GM12878 (cell line): ENCODE measurements around the gene MRPL32. TPM values are rescaled to one million over a fixed set of nuclear protein-coding genes. Genes with fewer than 3 reads are reported as not detected.

Experiments
- ATAC-seq: fragments of 200-7000 bp; cut with Tn5 transposase; 3 replicates; pipeline ENCODE4 v1.9.1; 2020; ENCODE audit warnings: mild to moderate bottlenecking, moderate library complexity
- BruUV-seq: library from RNA; stranded (reverse); fragments of 400-500 nt; replicated peaks from 2 replicates; lab custom pipeline; 2021; lab: Mats Ljungman, UMichigan
- CTCF ChIA-PET: fragments of 300-600 bp; sonication (Branson Sonifier 250); formaldehyde crosslinking; extraction: SDS; loops from one replicate; lab custom pipeline; 2021; ENCODE audit warnings: inconsistent platforms; lab: Yijun Ruan, JAX
- POLR2A ChIA-PET: fragments of 350-600 bp; formaldehyde crosslinking; extraction: SDS; loops from one replicate; lab custom pipeline; 2021; ENCODE audit warnings: inconsistent platforms; lab: Charles Lee
- RAD21 ChIA-PET: fragments of 300-600 bp; sonication (Branson Sonifier 250); formaldehyde crosslinking; loops from one replicate; lab custom pipeline; 2023; ENCODE audit warnings: antibody characterized with exemption; ENCODE audit not compliant: unreplicated experiment; lab: Charles Lee
- SMC1A ChIA-PET: fragments of 300-600 bp; sonication (Branson Sonifier 250); formaldehyde crosslinking; loops from one replicate; lab custom pipeline; 2023; ENCODE audit not compliant: unreplicated experiment, uncharacterized antibody; lab: Charles Lee
- DNase-seq: peaks from one replicate; pipeline ENCODE4 v3.0.0-alpha.2; 2011; ENCODE audit warnings: low read depth, low spot score
- FAIRE-seq: peaks from 3 replicates; lab custom pipeline; 2011; peaks lifted over from hg19 to GRCh38; lab: Jason Lieb, UNC
- H2AFZ ChIP-seq: 2 replicates; pipeline ENCODE4 v1.6.0; 2011; ENCODE audit warnings: low read depth, low read length, control low read depth; ENCODE audit not compliant: control insufficient read depth
- H3K27ac ChIP-seq: 2 replicates; pipeline ENCODE4 v1.5.1; 2011; ENCODE audit warnings: control low read depth; ENCODE audit not compliant: control insufficient read depth, insufficient read depth
- H3K27me3 ChIP-seq, 2 experiments: replicated peaks in 1 of 2; 2 replicates each; pipeline versions ENCODE4 v1.6.0 to v1.6.1; 2011; ENCODE audit warnings: low read length in 1 of 2; ENCODE audit not compliant: control insufficient read depth in 2 of 2, insufficient read depth in 2 of 2
- H3K36me3 ChIP-seq, 2 experiments: 2 replicates each; pipeline ENCODE4 v1.5.1; 2011; ENCODE audit warnings: low read length in 1 of 2; ENCODE audit not compliant: control insufficient read depth in 2 of 2, insufficient read depth in 2 of 2
- H3K4me1 ChIP-seq: 2 replicates; pipeline ENCODE4 v1.6.1; 2011; ENCODE audit warnings: mild to moderate bottlenecking, low read length, moderate library complexity, mixed read lengths; ENCODE audit not compliant: control insufficient read depth, insufficient read depth
- H3K4me2 ChIP-seq: 2 replicates; pipeline ENCODE4 v1.6.0; 2011; ENCODE audit warnings: control low read depth; ENCODE audit not compliant: control insufficient read depth, insufficient read depth
- H3K4me3 ChIP-seq: fragments of 200-600 bp; sonication (generic); 2 replicates; pipeline ENCODE4 v1.5.1; 2016
- H3K79me2 ChIP-seq: 2 replicates; pipeline ENCODE4 v1.6.0; 2011; ENCODE audit warnings: low read length; ENCODE audit not compliant: control insufficient read depth, insufficient read depth
- H3K9ac ChIP-seq: 2 replicates; pipeline ENCODE4 v1.8.0; 2011; ENCODE audit warnings: low read length, control low read depth, mixed read lengths; ENCODE audit not compliant: control insufficient read depth, insufficient read depth
- H3K9me3 ChIP-seq: replicated peaks from 3 replicates; pipeline ENCODE4 v1.5.1; 2011; ENCODE audit warnings: mild to moderate bottlenecking, low read length; ENCODE audit not compliant: control insufficient read depth, insufficient read depth
- H4K20me1 ChIP-seq: 2 replicates; pipeline ENCODE4 v1.6.0; 2011; ENCODE audit not compliant: control insufficient read depth, insufficient read depth
- ETV6 ChIP-seq, 2 experiments: fragments of 450-650 bp in 1 of 2; IDR thresholded peaks in 1 of 2; conservative IDR thresholded peaks in 1 of 2; 2 replicates each; pipeline ENCODE4 v1.6.1; 2014; ENCODE audit warnings: antibody characterized with exemption in 1 of 2, borderline replicate concordance in 1 of 2, low read depth in 1 of 2, mild to moderate bottlenecking in 1 of 2, moderate library complexity in 1 of 2
- GATAD2B ChIP-seq: fragments of 450-650 bp; conservative IDR thresholded peaks from 2 replicates; pipeline ENCODE4 v1.6.1; 2017; ENCODE audit warnings: low read depth, mild to moderate bottlenecking, moderate library complexity
- IKZF1 ChIP-seq: fragments of 450-650 bp; conservative IDR thresholded peaks from 2 replicates; pipeline ENCODE4 v1.6.1; 2017; ENCODE audit warnings: antibody characterized with exemption, mild to moderate bottlenecking
- NFXL1 ChIP-seq: fragments of 450-650 bp; IDR thresholded peaks from 2 replicates; pipeline ENCODE4 v1.6.1; 2017; ENCODE audit warnings: antibody characterized with exemption, mild to moderate bottlenecking, borderline replicate concordance
- PAX5 ChIP-seq: IDR thresholded peaks from 2 replicates; pipeline ENCODE4 v1.6.1; 2011; ENCODE audit warnings: low read depth, low read length, borderline replicate concordance
- RAD21 ChIP-seq: IDR thresholded peaks from 2 replicates; pipeline ENCODE4 v1.6.1; 2011; ENCODE audit warnings: mild to moderate bottlenecking, low read depth, low read length, moderate library complexity; ENCODE audit not compliant: insufficient read depth
- RFX5 ChIP-seq: IDR thresholded peaks from 2 replicates; pipeline ENCODE4 v1.6.1; 2011; ENCODE audit warnings: low read depth, low read length, improper control_type of control experiment
- SREBF1 ChIP-seq: IDR thresholded peaks from 2 replicates; pipeline ENCODE4 v1.6.1; 2012; ENCODE audit warnings: mild to moderate bottlenecking, low read length
- TCF12 ChIP-seq: IDR thresholded peaks from 2 replicates; pipeline ENCODE4 v1.6.1; 2011; ENCODE audit warnings: low read depth, mild to moderate bottlenecking, low read length
- YY1 ChIP-seq: IDR thresholded peaks from 2 replicates; pipeline ENCODE4 v1.6.1; 2011; ENCODE audit warnings: low read depth, mild to moderate bottlenecking, low read length
- WGBS: methylation state at CpG from one replicate; pipeline ENCODE4 v1.1.6; 2016; ENCODE audit warnings: low lambda C conversion rate; ENCODE audit not compliant: insufficient replicate concordance, insufficient coverage; ENCODE audit errors: missing lambda C conversion rate; 5-methylcytosine and 5-hydroxymethylcytosine counted together
- in situ Hi-C: fragments of 300-500 bp; cut with MboI; formaldehyde crosslinking; loops from 9 replicates; pipeline ENCODE4 v1.14.3; 2018; ENCODE audit warnings: mixed read lengths
- intact Hi-C: fragments of 100-400 bp; cut with micrococcal nuclease; formaldehyde crosslinking; loops from one replicate; pipeline ENCODE4 v1.14.2; 2022; ENCODE audit not compliant: unreplicated experiment
- polyA plus RNA-seq, 11 experiments: library from polyadenylated mRNA; depleted of rRNA in 4 of 11; unstranded in 6 of 11; stranded (reverse) in 5 of 11; fragments of >200 nt; fragmentation: Nextera tagmentation in 4 of 11; fragmentation: Illumina TruSeq in 1 of 11; extraction: Ambion mirVana in 4 of 11; extraction: Trizol in 1 of 11; gene quantifications; 1 replicate in 1 of 11; 2 replicates in 10 of 11; pipeline versions ENCODE4 v1.2.1 to v1.2.3, GENCODE V29; 2011 to 2016; ENCODE audit warnings: inconsistent platforms in 2 of 11, missing spikeins in 2 of 11, low read depth in 1 of 11
- total RNA-seq, 4 experiments: library from RNA; depleted of rRNA in 3 of 4; stranded (reverse); fragments of >200 nt in 3 of 4; fragmentation: Illumina TruSeq in 1 of 4; extraction: Trizol in 1 of 4; gene quantifications; 2 replicates each; pipeline versions ENCODE4 v1.2.1 to v1.2.3, GENCODE V29; 2013 to 2021
- TF ChIP-seq, protein P1 (sequence below): fragments of 450-650 bp; IDR thresholded peaks from 2 replicates; pipeline ENCODE4 v1.6.1; 2017; ENCODE audit warnings: low read depth, mild to moderate bottlenecking, moderate library complexity

MRPL32 gene
- total and polyA plus RNA-seq, 10 of the 15 experiments (the other 5 are each of a cell fraction or from before 2014, with no cell fraction given): 65.3 to 339 (median 112) TPM

DNA sequence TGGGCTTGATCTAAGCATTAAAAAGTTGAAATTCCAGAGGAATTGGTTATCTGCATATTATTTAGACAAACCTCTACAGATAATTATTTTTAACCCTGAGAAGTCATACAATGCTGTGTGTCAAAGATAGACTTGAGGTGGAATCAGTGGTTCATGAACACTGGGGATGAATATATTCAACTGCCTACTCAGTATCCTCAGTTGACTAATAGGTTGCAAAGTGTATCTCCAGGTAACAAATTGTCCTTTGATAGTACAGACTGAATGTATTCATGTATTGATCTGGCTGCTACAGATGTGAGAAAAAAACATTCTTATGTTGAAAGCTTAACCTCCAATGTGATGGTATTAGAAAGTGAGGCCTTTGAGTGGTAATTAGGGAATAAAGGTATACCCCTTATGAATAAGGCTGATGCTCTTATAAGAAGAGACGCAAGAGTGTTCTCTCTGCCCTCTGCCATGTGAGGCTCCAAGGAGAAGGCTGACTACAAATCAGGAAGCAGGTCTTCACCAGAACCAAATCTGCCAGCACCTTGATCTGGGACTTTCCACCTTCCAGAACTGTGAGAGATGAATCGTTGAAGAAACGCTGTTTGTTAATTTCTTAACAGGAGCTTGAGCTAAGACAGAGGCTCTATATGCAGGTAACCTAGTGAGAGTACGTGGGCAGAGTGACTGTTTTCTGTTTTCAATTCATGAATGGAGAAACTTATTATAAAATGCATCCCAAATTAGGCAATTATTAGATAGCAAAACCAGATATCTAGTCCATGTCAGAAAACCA is 7.5 kb downstream of the MRPL32 start (continued):
- TF ChIP-seq, protein P1, sequence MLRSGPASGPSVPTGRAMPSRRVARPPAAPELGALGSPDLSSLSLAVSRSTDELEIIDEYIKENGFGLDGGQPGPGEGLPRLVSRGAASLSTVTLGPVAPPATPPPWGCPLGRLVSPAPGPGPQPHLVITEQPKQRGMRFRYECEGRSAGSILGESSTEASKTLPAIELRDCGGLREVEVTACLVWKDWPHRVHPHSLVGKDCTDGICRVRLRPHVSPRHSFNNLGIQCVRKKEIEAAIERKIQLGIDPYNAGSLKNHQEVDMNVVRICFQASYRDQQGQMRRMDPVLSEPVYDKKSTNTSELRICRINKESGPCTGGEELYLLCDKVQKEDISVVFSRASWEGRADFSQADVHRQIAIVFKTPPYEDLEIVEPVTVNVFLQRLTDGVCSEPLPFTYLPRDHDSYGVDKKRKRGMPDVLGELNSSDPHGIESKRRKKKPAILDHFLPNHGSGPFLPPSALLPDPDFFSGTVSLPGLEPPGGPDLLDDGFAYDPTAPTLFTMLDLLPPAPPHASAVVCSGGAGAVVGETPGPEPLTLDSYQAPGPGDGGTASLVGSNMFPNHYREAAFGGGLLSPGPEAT: peak; percentile 78
- TF ChIP-seq, all 136 proteins: peak for 7

DNA sequence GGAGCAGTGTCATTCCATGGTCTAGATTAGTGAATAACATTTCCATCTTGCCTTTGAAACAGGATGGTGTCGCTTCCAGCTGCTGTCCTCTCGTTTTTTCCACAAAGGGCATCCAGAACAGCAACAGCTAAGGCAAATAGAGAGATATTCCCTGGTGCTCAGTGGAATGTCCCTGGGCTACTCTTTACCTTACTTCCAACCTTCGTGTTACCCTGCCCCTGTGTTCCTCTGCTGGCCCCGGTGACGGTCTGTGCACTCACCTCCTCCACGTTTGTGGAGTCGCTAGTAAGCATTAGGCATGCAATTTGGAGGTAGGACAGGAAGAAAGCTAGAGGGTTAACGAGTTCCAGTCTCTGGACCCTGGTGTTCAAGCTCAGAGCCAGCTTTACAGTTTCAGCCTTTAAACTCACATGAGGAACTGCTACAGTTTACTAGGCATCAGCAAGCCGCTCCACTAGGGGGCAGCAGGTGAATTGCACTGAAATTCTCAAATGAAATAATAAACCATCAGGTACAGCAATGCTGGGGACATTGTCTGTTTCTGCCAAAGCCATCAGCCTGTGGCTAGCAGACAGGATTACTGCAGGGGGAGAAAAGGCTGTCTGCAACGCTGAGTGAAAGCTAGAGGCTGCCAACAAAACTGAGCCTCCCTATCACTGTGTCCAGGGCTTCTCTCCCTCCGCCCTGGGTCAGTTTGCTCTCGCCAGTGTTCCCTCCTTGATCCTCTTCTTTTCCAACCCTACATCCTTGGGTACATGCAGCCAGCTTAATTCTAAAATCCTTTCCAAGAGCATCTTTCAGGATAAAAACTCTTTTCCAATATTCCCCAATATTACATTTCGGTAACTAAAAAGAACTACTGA is 9.0 kb downstream of the MRPL32 start:
- Histone ChIP-seq H3K4me1 (peaks cover 12% of the 10 kb centered on the region; the same call in 1 of the 2 replicates), H4K20me1 (no peaks in the 10 kb centered on the region), H3K27ac (no peak overlapping the region), H3K9ac (no peak overlapping the region), H3K4me2 (no peak overlapping the region), H3K27me3 (no peaks in the 10 kb centered on the region), H3K36me3 (peaks cover 0 to 14% of the 10 kb centered on the region in 2 experiments; a peak in 1 of 4 replicates), H2AFZ (no peak overlapping the region), H3K4me3 (no peak overlapping the region), H3K79me2 (peaks cover 2% of the 10 kb centered on the region; the same call in 1 of the 2 replicates), H3K9me3 (no peaks in the 10 kb centered on the region)
- CTCF ChIA-PET: interaction anchor here (0.6 to 9.2 kb wide), 61 partner anchors 9 to 898 kb away, joined by 3 to 109 read pairs (median 4); partner anchors contain the start of genes HECW1, MRPL32, PSMA2 and STK17A
- in situ Hi-C loops (loop anchor here (5.0 kb wide), 2 partner anchors 161 to 506 kb away; no protein-coding TSS in a partner anchor), intact Hi-C loops (loop anchor here (1.0 to 5.0 kb wide), 8 partner anchors 114 to 898 kb away; no protein-coding TSS in a partner anchor)
- FAIRE-seq (no peak), ATAC-seq (peak; percentile 66), DNase-seq (peak; percentile 48)
- RAD21 ChIA-PET: interaction anchor here (0.6 to 2.9 kb wide), 30 partner anchors 10 to 898 kb away, joined by 3 to 26 read pairs (median 5); partner anchors contain the start of genes C7orf25, MRPL32, PSMA2 and STK17A
- POLR2A ChIA-PET: interaction anchor here (0.5 to 0.7 kb wide), 2 partner anchors 17 to 315 kb away, joined by 3 read pairs; no protein-coding TSS in a partner anchor
- SMC1A ChIA-PET: interaction anchor here (0.5 to 10.0 kb wide), 44 partner anchors 9 to 907 kb away, joined by 3 to 102 read pairs (median 3); partner anchors contain the start of genes C7orf25, MRPL32 and PSMA2
- WGBS: 63% methylated on average over 13 of the region's 13 CpGs
- BruUV-seq: no TSS peak
- TF ChIP-seq YY1: peak; percentile 80; the same call in 1 of the 2 replicates
- no peak for TF ChIP-seq IKZF1
- TF ChIP-seq SREBF1: no peak
- no peak for TF ChIP-seq ETV6 (conservative IDR thresholded peaks at IDR 0.05 in 1 of 2, IDR thresholded peaks at IDR 0.05 in 1 of 2; ENCODE audit: borderline replicate concordance in 1 of 2, low read depth in 1 of 2)
- TF ChIP-seq RAD21: peak; percentile 97
- no peak for TF ChIP-seq GATAD2B
- no peak for TF ChIP-seq RFX5
- no peak for TF ChIP-seq NFXL1
- TF ChIP-seq PAX5: 0 out of 2 replicates have a peak, but pooled peaks have one; percentile 10
- TF ChIP-seq TCF12: no peak
